NCI-H1436 treated with DMSO at 0.1 percent for 48 hours (cell line): ENCODE data around the gene PLPPR2.
"Not testable (repeated sequence)": the region's sequence is repeated elsewhere in the genome, so short reads cannot be mapped to it uniquely, and the experiment has no call there.

Experiments used
- DNase-seq: peaks from one replicate; lab custom pipeline; 2025; lab: John Stamatoyannopoulos, UW

PLPPR2 gene

GRCh38 chr19:11373166-11373884, 18.1 kb downstream of the PLPPR2 start:
- peak; percentile 61 for DNase-seq

- DNase-seq: no peak
Measured at GRCh38 chr19:11373885-11374432, 18.7 kb downstream of the PLPPR2 start.

GRCh38 chr19:11374433-11375142, 19.4 kb downstream of the PLPPR2 start, which contains the start of gene SWSAP1:
Gene SWSAP1, plus strand, starts transcription at chr19:11374666. Its CDS starts 15 bp downstream, at chr19:11374681.
- peak; percentile 99 for DNase-seq

- no peak for DNase-seq
Measured at GRCh38 chr19:11375143-11375948, 20.1 kb downstream of the PLPPR2 start.

- no peak for DNase-seq
Measured at GRCh38 chr19:11377237-11377636, 22.0 kb downstream of the PLPPR2 start.

GRCh38 chr19:11377756-11378155, 22.5 kb downstream of the PLPPR2 start:
- no peak for DNase-seq

- no peak for DNase-seq
Measured at GRCh38 chr19:11378319-11379189, 23.3 kb downstream of the PLPPR2 start.

GRCh38 chr19:11379269-11379845, 24.1 kb downstream of the PLPPR2 start:
- not testable (repeated sequence) for DNase-seq

GRCh38 chr19:11379857-11380350, 24.7 kb downstream of the PLPPR2 start:
- no peak for DNase-seq

- DNase-seq: peak; percentile 70
Measured at GRCh38 chr19:11380653-11381537, 25.7 kb downstream of the PLPPR2 start.

- DNase-seq: peak; percentile 8
Measured at GRCh38 chr19:11382898-11383705, 27.9 kb downstream of the PLPPR2 start.

- DNase-seq: no peak
Measured at GRCh38 chr19:11383706-11384048, 28.4 kb downstream of the PLPPR2 start.

- no peak for DNase-seq
Measured at GRCh38 chr19:11384778-11385129, 29.5 kb downstream of the PLPPR2 start.

- no peak for DNase-seq
Measured at GRCh38 chr19:11387162-11388034, 32.2 kb downstream of the PLPPR2 start.

GRCh38 chr19:11390359-11390758, 35.1 kb downstream of the PLPPR2 start:
- no peak for DNase-seq

GRCh38 chr19:11390933-11391680, 35.9 kb downstream of the PLPPR2 start:
- DNase-seq: no peak

GRCh38 chr19:11397089-11397610, 41.9 kb downstream of the PLPPR2 start:
- DNase-seq: no peak
